ENCODE data around the gene CCDC127.

The CCDC127 gene

GRCh38 chr5:187617-188451 is 30.1 kb downstream of the CCDC127 start:
- DNase-seq: no peak

GRCh38 chr5:187042-187431 is 30.9 kb downstream of the CCDC127 start:
- DNase-seq: no peak

- no peak for DNase-seq
Observed at GRCh38 chr5:186091-187041, 31.6 kb downstream of the CCDC127 start.

- no peak for DNase-seq
Observed at GRCh38 chr5:185095-186070, 32.6 kb downstream of the CCDC127 start.

- no peak for DNase-seq
Observed at GRCh38 chr5:184471-184870, 33.5 kb downstream of the CCDC127 start.

- DNase-seq: no peak
Observed at GRCh38 chr5:182126-182525, 35.8 kb downstream of the CCDC127 start.

- DNase-seq: no peak
Observed at GRCh38 chr5:181566-181965, 36.4 kb downstream of the CCDC127 start.

GRCh38 chr5:181160-181559 is 36.8 kb downstream of the CCDC127 start:
- DNase-seq: no peak

- DNase-seq: no peak
Observed at GRCh38 chr5:180286-180918, 37.6 kb downstream of the CCDC127 start.

- DNase-seq: no peak
Observed at GRCh38 chr5:179401-179800, 38.6 kb downstream of the CCDC127 start.

- no peak for DNase-seq
Observed at GRCh38 chr5:178110-178509, 39.8 kb downstream of the CCDC127 start.

- no peak for DNase-seq
Observed at GRCh38 chr5:176296-176823, 41.6 kb downstream of the CCDC127 start.

GRCh38 chr5:174876-175465 is 43.0 kb downstream of the CCDC127 start:
- DNase-seq: no peak

GRCh38 chr5:174291-174600 is 43.7 kb downstream of the CCDC127 start:
- no peak for DNase-seq

- DNase-seq: no peak
Observed at GRCh38 chr5:173392-174290, 44.3 kb downstream of the CCDC127 start.

GRCh38 chr5:172841-173251 is 45.1 kb downstream of the CCDC127 start:
- no peak for DNase-seq

GRCh38 chr5:172421-172820 is 45.5 kb downstream of the CCDC127 start:
- DNase-seq: no peak

- DNase-seq: no peak
Observed at GRCh38 chr5:171801-172331, 46.1 kb downstream of the CCDC127 start.

GRCh38 chr5:170971-171800 is 46.8 kb downstream of the CCDC127 start:
- DNase-seq: no peak
